Measurements from ENCODE around the gene DIRAS2.

Gene DIRAS2

DNA sequence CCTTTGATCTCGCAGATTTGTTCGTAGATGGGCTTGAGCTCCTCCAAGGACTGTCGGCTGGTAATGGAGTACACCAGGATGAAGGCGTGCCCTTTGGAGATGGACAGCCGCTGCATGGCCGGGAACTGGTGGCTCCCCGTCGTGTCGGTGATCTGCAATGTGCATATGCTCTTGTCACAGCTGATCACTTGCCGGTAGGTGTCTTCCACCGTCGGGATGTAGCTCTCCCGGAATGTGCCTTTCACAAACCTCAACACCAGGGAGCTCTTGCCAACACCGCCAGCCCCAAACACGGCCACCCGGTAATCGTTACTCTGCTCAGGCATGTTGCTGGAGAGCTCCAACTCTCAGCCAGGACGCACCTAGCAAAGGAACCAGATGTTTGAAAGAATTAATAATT lies 29.1 kb downstream of the DIRAS2 start:
- no peak for DNase-seq (ENCODE audit: low read depth in 1 of 2, low spot score in 1 of 2)

DNA sequence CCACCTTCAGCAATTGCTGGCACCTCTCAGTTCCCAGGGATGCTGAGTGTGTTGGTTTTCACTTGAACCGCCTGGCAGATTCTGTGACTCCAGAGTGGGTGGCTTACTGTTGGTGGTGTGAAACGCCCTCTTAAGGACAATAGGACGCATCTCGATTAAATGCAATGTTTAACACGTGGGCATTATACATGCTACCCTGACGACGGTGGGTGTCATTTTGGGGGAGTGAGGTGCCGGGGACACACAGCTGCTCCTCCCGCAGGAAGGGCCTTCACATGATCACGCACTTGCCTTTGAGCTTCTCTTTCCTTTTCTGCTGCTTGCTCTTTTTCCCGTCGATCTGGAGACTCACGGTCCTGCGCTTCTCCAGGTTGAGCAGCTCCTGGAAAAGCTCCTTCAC lies 29.7 kb downstream of the DIRAS2 start:
- no peak for DNase-seq (ENCODE audit: low read depth in 1 of 2, low spot score in 1 of 2)

DNA sequence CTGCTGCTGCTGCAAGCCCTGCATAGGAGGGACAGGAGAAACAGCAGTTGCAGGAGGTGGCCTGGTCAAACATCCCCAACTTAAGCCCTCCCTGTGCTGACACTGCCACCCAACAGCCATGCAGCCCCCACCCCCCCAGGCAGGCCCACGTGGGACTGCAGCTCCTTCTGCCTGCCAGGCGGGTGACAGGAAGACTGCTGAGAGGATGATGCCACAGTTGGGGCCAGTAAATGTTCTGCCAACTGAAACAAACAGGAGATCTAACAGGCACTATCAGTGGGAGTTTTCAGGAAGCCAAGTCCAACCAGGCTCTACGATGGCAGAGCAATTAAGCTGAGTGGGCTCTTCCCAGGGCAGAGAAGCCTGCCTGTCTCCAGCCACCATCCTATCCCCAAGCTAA lies 31.1 kb downstream of the DIRAS2 start:
- no peak for DNase-seq (ENCODE audit: low read depth in 1 of 2, low spot score in 1 of 2)

DNA sequence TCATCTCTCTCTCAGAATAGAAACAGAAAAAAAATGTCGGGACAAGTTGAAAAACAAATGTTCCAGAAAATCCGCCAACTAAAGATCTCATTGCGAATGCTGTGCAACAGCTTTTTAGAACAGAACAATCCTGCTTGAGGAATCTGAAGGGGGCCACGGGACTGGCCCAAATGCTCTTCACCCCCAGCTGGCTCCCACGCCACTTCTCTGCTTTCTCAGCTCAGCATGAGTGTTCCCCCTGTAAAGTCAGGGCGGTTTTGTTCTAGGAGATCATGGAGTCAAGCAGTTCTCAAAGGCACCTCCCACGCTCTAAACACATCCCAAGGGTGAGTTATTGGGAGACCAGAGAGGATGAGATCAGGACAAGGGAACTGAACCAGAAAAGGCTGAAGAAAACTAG lies 31.5 kb downstream of the DIRAS2 start:
- DNase-seq (ENCODE audit: low read depth in 1 of 2, low spot score in 1 of 2): no peak

DNA sequence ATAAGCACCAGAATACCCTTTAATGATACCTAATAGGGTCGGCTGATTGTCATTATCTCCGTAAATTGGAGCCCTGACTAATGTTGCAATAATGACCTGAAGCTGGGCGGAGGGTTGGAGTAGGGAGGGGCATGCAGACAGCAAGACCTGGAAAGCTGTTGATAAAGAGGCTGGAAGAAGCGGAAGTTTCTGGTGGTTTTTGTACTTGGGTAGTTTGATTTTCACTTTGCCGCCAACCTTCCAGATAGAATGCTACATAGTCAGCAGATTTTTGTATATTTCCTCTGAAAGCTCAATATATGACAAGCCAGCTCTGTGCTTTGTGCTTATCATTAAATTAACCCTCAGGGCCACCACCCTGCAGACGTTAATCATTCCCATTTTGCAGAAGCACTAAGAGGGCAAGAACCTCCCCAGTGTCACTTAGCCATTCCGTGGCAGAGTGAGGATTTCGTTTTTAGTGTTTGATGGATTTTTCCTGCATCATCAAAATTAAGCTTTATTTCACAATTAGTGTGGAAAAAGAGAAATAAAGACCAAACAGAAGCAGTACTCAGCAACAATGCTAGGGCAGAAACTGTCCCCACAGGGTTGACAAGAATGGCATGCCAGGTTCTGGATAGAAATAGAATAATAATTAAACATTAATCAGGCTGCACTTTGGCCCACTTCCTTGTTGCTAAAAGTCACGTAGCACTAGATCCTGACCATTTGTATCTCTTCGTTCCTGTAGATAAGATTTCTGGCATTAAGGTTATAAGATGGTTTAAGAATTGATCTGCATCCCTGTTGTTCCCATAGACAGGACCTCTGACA lies 34.7 kb downstream of the DIRAS2 start:
- no peak for DNase-seq (ENCODE audit: low read depth in 1 of 2, low spot score in 1 of 2)

DNA sequence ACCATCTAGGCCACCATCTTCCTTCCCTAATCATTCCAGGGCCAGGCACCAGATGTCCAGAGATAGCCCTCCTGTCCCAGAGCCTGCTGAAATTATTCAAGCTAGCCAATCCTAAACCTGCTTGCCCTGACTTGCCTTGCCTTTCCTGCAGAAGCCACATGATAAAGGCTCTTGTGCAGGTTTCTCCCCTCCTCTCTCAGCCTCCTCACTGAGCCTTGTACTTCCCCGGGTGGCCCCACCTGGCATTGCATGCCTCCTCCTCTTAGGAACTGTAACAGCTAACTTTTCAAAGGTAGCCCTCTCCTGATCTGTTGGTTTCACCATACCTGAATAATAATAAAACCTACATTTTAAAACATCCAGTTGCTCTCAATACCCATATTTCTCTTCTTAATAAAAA lies 42.6 kb downstream of the DIRAS2 start:
- DNase-seq (ENCODE audit: low read depth in 1 of 2, low spot score in 1 of 2): no peak

DNA sequence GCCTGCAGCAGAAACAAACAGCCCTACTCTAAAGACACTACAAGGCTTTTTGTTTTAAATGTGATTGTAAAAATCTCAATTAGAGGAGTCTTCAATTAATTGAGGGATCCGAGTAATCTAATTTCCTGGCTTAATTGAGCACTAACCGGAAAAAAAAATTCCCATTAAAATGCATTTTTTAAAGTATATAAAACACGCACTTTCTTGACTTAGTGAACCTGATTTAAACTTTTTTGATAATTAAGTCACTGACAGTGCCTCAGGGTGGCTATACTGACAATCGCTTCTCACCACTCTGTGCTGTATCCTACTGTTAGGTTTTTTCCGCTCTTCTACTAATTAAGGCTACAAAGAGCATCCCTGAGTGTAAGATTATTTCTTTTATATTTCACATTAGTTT lies 44.4 kb downstream of the DIRAS2 start:
- DNase-seq (ENCODE audit: low read depth in 1 of 2, low spot score in 1 of 2): no peak

DNA sequence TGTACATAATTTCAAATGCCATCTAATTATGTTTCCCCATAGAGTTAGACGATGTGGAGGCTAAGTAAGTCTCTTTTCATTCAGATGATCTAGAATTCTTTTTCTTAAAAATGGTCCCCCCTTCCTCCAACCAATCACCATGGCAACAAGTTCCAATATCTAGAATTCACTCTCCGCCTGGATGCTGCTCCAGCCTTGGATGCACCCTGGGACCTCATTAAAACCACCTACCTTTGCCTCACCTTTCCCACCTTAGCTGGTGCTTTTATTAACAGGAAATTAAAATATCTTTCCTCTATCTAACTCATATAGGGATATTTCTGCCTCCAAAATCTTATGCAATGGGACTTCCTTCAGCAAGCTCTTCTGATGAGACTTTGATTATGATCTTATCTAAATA lies 49.0 kb downstream of the DIRAS2 start:
- DNase-seq (ENCODE audit: low read depth in 1 of 2, low spot score in 1 of 2): no peak

DNA sequence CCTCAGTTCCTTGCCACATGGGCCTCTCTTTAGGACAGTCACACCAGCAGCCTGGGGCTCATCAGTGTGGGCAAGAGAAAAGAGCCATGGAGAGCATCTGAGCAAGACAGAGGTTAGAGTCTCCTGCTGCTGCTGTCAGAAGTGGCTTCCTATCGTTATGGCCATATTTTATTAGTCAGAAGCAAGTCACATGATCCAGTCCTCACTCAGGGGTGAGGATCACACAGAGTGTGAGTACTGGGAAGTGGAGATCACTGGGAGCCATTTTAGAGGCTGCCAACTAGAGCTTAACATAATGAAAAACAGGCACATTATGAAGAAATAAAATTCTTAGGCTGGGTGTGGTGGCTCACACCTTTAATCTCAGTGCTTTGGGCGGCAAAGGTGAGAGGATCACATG lies 62.0 kb downstream of the DIRAS2 start:
- DNase-seq (ENCODE audit: low read depth in 1 of 2, low spot score in 1 of 2): no peak

DNA sequence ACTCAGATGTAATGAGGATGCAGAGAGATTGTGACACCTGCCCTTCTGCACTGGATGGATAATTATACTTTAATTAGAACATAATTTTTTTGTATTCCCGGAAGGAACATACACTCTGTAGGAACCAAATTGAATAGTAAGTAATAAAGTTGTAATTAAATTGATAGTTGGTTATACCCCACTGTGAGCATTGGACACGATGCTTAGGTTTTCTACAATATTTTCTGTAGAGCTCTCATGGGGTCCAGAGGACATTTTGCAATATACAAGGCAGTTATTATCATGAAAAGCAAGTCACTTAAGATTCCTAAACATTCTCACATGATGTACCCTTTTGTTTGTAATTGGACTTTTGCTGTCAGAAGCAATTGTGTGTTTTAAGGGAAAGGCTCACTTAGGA lies 63.4 kb downstream of the DIRAS2 start:
- DNase-seq (ENCODE audit: low read depth in 1 of 2, low spot score in 1 of 2): no peak

DNA sequence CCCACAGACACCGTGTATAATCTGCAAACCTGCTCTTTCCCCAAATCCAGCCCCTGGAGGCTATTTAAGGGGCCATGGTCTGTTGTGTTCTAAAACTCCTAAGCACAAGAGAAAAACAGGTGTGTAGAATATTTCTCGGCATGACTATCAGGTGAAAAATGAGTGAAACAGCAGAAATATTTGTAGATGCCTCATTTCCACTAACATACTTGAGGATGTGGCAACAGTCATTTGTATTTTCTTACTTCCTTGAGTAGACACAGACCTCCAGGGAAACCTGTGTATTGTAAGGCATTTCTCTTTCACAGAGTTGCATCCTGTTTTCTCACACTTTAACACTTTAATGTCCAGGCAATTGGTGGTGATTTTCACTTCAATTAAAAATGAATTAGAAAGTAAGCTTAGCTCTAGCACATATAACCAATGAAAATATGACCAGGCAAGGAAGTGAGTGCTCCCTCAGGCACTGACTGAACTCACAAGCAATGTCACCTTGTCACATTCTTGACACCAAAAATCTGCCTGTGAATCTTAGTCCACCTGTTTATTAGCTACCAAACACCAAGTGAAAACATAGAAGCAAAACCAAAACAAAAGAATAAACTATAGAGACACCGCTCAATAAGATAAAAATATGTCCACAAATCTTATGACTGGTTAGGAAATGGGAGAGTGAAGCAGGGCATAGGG lies 64.4 kb downstream of the DIRAS2 start:
- DNase-seq (ENCODE audit: low read depth in 1 of 2, low spot score in 1 of 2): no peak

DNA sequence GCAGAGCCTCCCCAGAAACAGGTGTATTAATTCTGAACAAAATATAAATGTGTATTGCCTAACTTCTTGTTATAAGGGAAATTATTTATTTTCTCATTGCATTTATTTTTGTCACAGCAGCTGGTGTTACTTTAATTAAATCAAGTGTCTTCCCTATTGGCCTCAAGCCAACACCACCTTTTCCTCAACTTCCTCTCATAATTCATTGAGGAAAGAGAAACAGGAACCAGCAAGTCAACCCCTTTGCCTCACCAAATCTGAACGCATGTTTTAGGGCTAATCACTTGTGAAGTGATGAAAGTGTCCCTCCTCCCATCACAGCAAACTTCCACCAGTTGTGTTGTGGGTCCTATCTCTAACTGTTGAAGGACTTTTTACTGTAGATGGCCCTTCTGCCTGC lies 73.1 kb downstream of the DIRAS2 start:
- no peak for DNase-seq (ENCODE audit: low read depth in 1 of 2, low spot score in 1 of 2)

DNA sequence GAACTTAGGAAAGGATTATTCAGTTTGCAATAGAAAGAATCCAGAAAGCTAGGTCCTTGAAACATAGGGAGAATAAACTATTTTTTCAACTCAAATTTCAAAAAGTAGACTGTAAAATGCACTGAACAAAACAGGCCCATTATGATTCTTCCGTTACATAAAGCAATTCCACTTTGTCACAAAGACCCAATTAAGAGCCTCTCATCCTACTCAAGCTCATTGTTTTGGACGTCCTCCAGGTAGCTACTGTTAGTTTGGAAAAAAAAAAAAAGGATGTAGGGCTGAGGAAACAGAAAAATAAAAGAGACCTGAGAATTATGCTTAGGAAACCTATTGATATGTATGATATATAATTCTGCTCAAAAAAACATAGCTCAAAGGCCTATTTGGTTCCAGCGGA lies 74.0 kb downstream of the DIRAS2 start:
- no peak for DNase-seq (ENCODE audit: low read depth in 1 of 2, low spot score in 1 of 2)

DNA sequence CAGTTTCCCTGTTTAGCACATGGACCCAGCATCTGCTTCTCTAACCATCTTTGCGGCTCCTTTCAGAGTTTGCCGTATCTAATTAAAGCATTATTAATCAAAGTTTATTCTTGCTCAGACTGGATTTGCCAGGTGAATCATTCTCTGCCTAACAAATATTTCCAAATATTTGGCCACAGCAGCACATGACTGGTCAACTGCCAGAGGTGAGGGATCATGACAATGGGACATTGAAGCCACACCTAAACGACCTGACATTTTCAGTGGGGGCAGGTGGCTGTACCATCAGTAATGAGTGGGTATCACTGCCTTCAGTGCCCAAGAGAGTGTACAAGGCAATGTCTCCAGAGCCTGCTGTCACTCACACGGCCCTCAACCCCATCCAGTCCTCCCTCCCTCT lies 80.4 kb downstream of the DIRAS2 start:
- DNase-seq (ENCODE audit: low read depth in 1 of 2, low spot score in 1 of 2): no peak

All from activated T-helper 1 cell treated with anti-CD3 and anti-CD28 coated beads, Interleukin-2, amount 50 U/mL, for 16 hours (primary cell).